Mesodermal cell (in vitro differentiated cells): ENCODE data around the gene RAB34.

Experiments
- H3K27ac ChIP-seq: 2 replicates; pipeline ENCODE4 v1.7.0; 2013; ENCODE audit warnings: mild to moderate bottlenecking, low read depth, low read length, moderate library complexity; ENCODE audit not compliant: severe bottlenecking
- H3K36me3 ChIP-seq: 2 replicates; pipeline ENCODE4 v1.7.1; 2013; ENCODE audit warnings: mild to moderate bottlenecking, low read length, moderate library complexity; ENCODE audit not compliant: control insufficient read depth, insufficient read depth
- H3K4me1 ChIP-seq: one replicate; pipeline ENCODE4 v1.7.1; 2013; ENCODE audit warnings: mild to moderate bottlenecking, low read length; ENCODE audit not compliant: insufficient read depth, control insufficient read depth, poor library complexity, severe bottlenecking
- H3K4me3 ChIP-seq: 2 replicates; pipeline ENCODE4 v1.7.0; 2013; ENCODE audit warnings: low read length, control low read depth, mild to moderate bottlenecking; ENCODE audit not compliant: insufficient read depth, poor library complexity, severe bottlenecking; ENCODE audit errors: extremely low read depth
- H3K9me3 ChIP-seq: 2 replicates; pipeline ENCODE4 v1.7.1; 2013; ENCODE audit warnings: mild to moderate bottlenecking, low read length, moderate library complexity; ENCODE audit not compliant: control insufficient read depth
- whole genome bisulfite sequencing, 2 experiments: methylation state at CpG; one replicate each; pipeline ENCODE4 v1.1.5; 2013; ENCODE audit warnings: missing lambda C conversion rate in 2 of 2; ENCODE audit not compliant: insufficient coverage in 2 of 2; 5-methylcytosine and 5-hydroxymethylcytosine counted together

RAB34 gene

GRCh38 chr17:28716740-28717577, 709 bp downstream of the RAB34 start:
- H3K4me3 ChIP-seq = peak overlapping the region; percentile 93
- peaks cover 44% of the 10 kb centered on the region for H3K36me3 ChIP-seq
- WGBS, 2 experiments = 0% methylated on average over 41 to 55 of the region's 63 CpGs
- peak overlapping the region; percentile 97 for H3K27ac ChIP-seq
- peaks cover 13% of the 10 kb centered on the region for H3K4me1 ChIP-seq
- no peaks in the 10 kb centered on the region for H3K9me3 ChIP-seq

- Histone ChIP-seq H3K9me3 (no peaks in the 10 kb centered on the region), H3K36me3 (peaks cover 27% of the 10 kb centered on the region), H3K4me3 (no peak overlapping the region), H3K4me1 (peaks cover 13% of the 10 kb centered on the region), H3K27ac (no peak overlapping the region)
- WGBS, 2 experiments = 83% methylated on average over 1 of the region's 2 CpGs; no CpG with 5 or more reads in 1 of the 2 experiments
These were observed 2.5 kb downstream of the RAB34 start for GRCh38 chr17:28715217-28715616.

- H3K36me3 ChIP-seq = peaks cover 32% of the 10 kb centered on the region
- H3K4me3 ChIP-seq = no peak overlapping the region
- peaks cover 13% of the 10 kb centered on the region for H3K4me1 ChIP-seq
- WGBS, 2 experiments = 100% methylated on average over 2 of the region's 3 CpGs
- no peaks in the 10 kb centered on the region for H3K9me3 ChIP-seq
- H3K27ac ChIP-seq = no peak overlapping the region
These were observed 3.4 kb downstream of the RAB34 start for GRCh38 chr17:28714281-28714680.

- peaks cover 36% of the 10 kb centered on the region for H3K36me3 ChIP-seq
- H3K4me3 ChIP-seq = peak overlapping the region; percentile 58
- peak overlapping the region; percentile 92 for H3K27ac ChIP-seq
- peaks cover 13% of the 10 kb centered on the region for H3K4me1 ChIP-seq
- H3K9me3 ChIP-seq = no peaks in the 10 kb centered on the region
- WGBS, 2 experiments = 74 to 76% methylated on average over 3 to 4 of the region's 7 CpGs
These were observed 4.8 kb downstream of the RAB34 start for GRCh38 chr17:28712705-28713415.

- Histone ChIP-seq H3K4me1 (peaks cover 13% of the 10 kb centered on the region), H3K27ac (peak overlapping the region; percentile 92), H3K36me3 (peaks cover 36% of the 10 kb centered on the region), H3K4me3 (peak overlapping the region; percentile 58), H3K9me3 (no peaks in the 10 kb centered on the region)
- 16 to 17% methylated on average over 24 to 26 of the region's 34 CpGs for WGBS, 2 experiments
These were observed 5.5 kb downstream of the RAB34 start for GRCh38 chr17:28712032-28712704.

- 0 to 1% methylated on average over 17 to 20 of the region's 20 CpGs for WGBS, 2 experiments
- H3K4me1 ChIP-seq = peaks cover 13% of the 10 kb centered on the region
- H3K36me3 ChIP-seq = peaks cover 36% of the 10 kb centered on the region
- H3K9me3 ChIP-seq = no peaks in the 10 kb centered on the region
- peak within 1 kb of the TSS; percentile 58 for H3K4me3 ChIP-seq
- H3K27ac ChIP-seq = peak within 1 kb of the TSS; percentile 92
These were observed 6.0 kb downstream of the RAB34 start, which contains the start of gene PROCA1 for GRCh38 chr17:28711723-28712031. PROCA1 (minus strand) TSS chr17:28711888; CDS start chr17:28711660, 228 bp downstream.

- peak overlapping the region; percentile 58 for H3K4me3 ChIP-seq
- H3K4me1 ChIP-seq = peaks cover 13% of the 10 kb centered on the region
- peaks cover 39% of the 10 kb centered on the region for H3K36me3 ChIP-seq
- 0% methylated on average over 66 to 67 of the region's 74 CpGs for WGBS, 2 experiments
- no peaks in the 10 kb centered on the region for H3K9me3 ChIP-seq
- H3K27ac ChIP-seq = peak overlapping the region; percentile 92
These were observed 6.6 kb downstream of the RAB34 start for GRCh38 chr17:28710861-28711722.

GRCh38 chr17:28707339-28707720, 10.3 kb downstream of the RAB34 start:
- Histone ChIP-seq H3K36me3 (peaks cover 39% of the 10 kb centered on the region), H3K9me3 (no peaks in the 10 kb centered on the region), H3K27ac (no peak overlapping the region), H3K4me1 (no peaks in the 10 kb centered on the region), H3K4me3 (no peak overlapping the region)
- WGBS, 2 experiments = 100% methylated on average over 1 of the region's 2 CpGs

GRCh38 chr17:28706471-28707338, 11.0 kb downstream of the RAB34 start:
- no peak overlapping the region for H3K4me3 ChIP-seq
- H3K9me3 ChIP-seq = no peaks in the 10 kb centered on the region
- 29 to 83% methylated on average over 1 to 2 of the region's 7 CpGs for WGBS, 2 experiments
- peaks cover 46% of the 10 kb centered on the region for H3K36me3 ChIP-seq
- no peak overlapping the region for H3K27ac ChIP-seq
- no peaks in the 10 kb centered on the region for H3K4me1 ChIP-seq
